ENCODE measurements around the gene SCYGR7.
"Not testable (repeated sequence)": the region's sequence is repeated elsewhere in the genome, so short reads cannot be mapped to it uniquely, and the experiment has no call there.

Gene SCYGR7

DNA sequence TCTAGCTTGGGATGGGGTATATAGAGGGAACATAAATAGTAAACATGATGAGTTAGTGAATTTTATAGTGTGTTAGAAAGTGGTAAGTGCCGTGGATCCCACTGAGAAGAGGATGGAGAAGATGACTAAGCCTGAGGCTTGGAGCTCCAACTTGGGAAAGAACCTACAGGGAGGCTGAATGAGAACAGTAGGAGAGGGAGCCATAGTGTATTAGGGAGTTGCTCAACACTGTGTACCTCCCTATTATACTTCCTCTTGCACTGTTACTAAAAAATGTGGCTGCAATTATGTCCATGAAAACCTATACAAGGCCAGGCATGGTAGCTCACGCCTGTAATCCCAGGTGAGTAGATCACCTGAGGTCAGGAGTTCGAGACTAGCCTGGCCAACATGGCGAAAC, 7.5 kb upstream of the SCYGR7 start:
- TF ChIP-seq, protein P1, sequence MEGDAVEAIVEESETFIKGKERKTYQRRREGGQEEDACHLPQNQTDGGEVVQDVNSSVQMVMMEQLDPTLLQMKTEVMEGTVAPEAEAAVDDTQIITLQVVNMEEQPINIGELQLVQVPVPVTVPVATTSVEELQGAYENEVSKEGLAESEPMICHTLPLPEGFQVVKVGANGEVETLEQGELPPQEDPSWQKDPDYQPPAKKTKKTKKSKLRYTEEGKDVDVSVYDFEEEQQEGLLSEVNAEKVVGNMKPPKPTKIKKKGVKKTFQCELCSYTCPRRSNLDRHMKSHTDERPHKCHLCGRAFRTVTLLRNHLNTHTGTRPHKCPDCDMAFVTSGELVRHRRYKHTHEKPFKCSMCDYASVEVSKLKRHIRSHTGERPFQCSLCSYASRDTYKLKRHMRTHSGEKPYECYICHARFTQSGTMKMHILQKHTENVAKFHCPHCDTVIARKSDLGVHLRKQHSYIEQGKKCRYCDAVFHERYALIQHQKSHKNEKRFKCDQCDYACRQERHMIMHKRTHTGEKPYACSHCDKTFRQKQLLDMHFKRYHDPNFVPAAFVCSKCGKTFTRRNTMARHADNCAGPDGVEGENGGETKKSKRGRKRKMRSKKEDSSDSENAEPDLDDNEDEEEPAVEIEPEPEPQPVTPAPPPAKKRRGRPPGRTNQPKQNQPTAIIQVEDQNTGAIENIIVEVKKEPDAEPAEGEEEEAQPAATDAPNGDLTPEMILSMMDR (conservative IDR thresholded peaks at IDR 0.05), result no peak

DNA sequence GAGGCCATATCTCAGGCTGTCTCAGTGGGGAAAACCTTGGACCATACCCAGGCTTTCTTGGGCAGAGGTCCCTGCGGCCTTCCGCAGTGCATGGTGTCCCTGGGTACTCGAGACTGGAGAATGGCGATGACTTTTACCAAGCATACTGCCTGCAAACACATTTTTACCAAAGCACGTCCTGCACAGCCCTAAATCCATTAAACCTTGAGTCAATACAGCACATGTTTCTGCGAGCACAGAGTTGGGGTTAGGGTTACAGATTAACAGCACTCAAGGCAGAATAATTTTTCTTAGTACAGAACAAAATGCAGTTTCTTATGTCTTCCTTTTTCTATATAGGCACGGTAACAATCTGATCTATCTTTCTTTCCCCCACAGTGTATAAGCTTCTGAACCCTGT, 5.3 kb upstream of the SCYGR7 start:
- H3K27ac ChIP-seq, result peak overlapping the region; percentile 34

More for the DNA sequence above, 7.5 kb upstream of the SCYGR7 start:
- no peak overlapping the region for H3K27ac ChIP-seq

DNA sequence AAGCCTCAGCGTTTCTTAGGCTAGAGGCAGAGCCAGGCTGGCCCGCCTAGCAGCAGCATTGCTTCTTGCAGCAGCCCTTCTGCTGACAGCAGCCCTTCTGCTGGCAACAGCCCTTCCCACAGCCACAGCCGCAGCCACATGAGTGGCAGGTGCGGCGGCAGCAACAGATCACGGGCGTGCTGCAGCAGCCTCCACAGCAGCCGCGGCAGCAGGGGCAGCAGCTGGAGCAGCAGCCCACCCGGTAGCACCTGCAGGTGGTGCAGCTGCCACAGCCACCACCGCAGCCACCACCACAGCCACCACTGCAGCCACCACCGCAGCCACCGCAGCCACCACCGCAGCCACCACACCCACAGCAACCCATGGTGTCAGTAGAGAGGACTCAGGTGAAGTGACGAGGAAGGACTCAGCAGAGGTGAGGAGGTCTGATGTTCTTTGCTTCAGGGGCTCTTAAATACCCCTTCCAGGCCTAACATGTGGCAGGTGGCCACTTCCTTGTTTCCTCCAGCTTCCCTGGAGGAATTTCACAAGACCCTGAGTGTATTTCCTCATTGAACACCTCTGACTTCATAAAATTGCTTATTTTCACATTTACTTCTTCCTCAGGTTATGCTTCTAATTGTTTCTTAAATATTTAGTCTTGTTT, 3.6 kb upstream of the SCYGR7 start, which contains the start of gene SCYGR6:
TSS of gene SCYGR6 (minus strand) at position 364 of the 646 bp plus-strand sequence. CDS start at position 364, 0 bp downstream.
- peak within 1 kb of the TSS; percentile 34; the same call in 1 of the 2 replicates for H3K27ac ChIP-seq
- TF ChIP-seq, protein P1 (conservative IDR thresholded peaks at IDR 0.05), result no peak

DNA sequence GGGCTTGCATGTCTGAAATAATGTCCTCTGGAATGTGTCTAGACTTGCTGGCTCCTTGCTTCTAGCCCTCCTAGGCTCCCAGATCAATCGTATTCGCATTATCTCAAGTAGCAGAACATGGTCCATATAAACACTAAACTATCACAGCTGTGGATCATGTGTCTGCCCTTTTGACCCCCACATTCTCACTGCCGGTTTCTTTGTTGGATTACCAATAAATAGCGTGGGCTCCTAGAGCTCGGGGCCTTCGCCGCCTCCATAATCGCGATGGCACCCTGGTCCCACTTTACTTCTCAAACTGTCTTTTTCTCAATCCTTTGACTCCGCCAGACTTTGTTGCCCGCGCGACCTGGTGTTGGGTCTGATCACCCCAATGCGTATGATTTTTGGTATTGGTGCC, 11.2 kb downstream of the SCYGR7 start:
- H3K27ac ChIP-seq, result no peak overlapping the region
- TF ChIP-seq, protein P1 (conservative IDR thresholded peaks at IDR 0.05), result no peak

DNA sequence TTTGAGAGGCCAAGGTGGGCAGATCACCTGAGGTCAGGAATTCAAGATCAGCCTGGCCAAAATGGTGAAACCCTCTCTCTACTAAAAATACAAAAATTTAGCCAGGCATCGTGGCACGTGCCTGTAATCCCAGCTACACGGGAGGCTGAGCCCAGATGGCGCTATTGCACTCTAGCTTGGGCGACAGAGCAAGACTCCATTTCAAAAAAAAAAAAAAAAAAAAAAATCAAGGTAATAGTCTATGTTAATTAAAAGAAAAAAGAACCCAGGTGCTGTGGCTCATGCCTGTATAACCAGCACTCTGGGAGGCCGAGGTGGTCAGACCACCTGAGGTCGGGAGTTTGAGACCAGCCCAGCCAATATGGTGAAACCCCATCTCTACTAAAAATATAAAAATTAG, 12.6 kb downstream of the SCYGR7 start:
- H3K27ac ChIP-seq, result not testable (repeated sequence)

DNA sequence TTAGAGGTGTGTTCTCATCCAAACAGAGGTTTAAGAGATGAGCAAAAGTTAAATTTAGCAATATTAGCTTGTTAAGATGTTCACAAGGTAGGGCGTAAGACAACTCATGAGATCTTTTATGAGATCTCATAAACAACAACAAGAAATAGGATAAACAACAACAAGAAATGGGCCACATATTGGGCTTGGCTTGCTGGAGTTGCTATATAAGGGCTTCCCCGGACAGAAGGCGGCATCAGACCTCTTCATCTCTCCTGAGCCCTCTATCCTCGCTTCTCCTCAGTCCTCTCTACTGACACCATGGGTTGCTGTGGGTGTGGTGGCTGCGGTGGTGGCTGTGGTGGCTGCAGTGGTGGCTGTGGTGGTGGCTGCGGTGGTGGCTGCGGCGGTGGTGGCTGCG, 17.5 kb downstream of the SCYGR7 start, which contains the start of gene SCYGR8:
TSS of gene SCYGR8 (plus strand) at position 301 of the 400 bp plus-strand sequence. CDS start at position 301, 0 bp downstream.
- H3K27ac ChIP-seq, result no peak within 1 kb of the TSS
- TF ChIP-seq, protein P1 (conservative IDR thresholded peaks at IDR 0.05), result no peak

DNA sequence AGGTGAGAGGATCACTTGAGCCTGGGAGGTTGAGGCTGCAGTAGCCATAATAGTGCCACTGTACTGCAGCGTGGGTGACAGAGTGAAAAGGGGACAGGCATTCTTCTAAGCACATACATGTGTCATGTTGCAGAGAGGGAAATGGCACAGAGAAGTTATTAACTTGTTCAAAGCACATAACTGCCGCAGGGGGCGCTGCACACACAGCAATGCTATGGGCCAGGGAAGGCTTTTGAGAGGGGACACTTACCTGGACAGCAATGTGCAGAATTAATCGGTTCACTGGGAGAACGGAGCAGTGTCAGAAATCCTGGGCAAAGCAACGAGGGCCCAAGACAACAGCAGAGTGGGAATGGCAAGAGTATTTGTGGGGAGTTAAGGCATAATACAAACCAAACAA, 19.9 kb downstream of the SCYGR7 start:
- TF ChIP-seq, protein P1 (conservative IDR thresholded peaks at IDR 0.05), result no peak
- H3K27ac ChIP-seq, result no peak overlapping the region

DNA sequence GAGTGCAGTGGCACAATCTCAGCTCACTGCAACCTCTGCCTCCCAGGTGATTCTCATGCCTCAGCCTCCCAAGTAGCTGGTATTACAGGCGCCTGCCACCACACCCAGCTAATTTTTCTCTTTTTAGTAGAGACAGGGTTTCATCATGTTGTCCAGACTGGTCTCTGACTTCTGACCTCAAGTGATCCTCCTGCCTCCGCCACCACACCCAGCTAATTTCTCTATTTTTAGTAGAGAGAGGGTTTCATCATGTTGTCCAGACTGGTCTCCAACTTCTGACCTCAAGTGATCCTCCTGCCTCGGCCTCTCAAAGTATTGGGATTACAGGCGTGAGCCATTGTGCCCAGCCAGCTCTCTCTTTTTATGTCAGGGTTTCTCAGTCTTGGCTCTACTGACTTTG, 28.1 kb downstream of the SCYGR7 start:
- H3K27ac ChIP-seq, result not testable (repeated sequence)

DNA sequence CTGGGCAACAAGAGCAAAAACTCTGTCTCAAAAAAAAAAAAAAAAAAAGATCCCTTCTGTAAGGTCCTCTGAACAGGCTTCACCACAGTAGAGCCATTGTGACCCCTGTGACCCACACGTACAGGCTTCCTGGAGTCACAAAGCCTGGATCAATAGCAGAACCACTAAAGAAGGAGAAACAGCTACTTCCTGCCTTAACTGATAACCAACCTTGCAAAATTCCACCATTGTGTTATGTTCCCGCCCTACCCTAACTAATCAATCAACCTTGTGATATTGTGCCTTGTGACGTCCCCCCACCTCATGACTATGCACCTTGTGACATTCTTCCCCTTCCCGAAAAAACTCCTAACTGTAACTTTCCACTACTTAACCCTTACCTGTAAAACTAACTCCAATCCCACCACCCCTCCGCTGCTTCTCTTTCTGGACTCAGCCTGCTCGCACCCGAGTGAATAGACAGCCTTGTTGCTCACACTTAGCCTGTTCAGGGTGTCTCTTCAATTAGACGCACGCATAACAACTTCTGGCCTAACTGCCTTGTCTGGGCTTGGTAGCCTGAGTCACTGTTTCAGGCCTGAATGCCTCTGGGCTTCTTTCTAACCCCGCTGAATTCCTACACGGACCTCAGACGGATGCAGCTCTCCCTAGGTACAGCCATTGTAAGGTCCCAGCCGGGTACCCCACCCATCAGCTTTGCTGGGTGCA, 31.4 kb downstream of the SCYGR7 start:
- TF ChIP-seq, protein P1 (conservative IDR thresholded peaks at IDR 0.05), result no peak
- peak overlapping the region; percentile 89; the same call in 1 of the 2 replicates for H3K27ac ChIP-seq
